HepG2 (cell line): ENCODE measurements around the gene TADA2B. TPM values are rescaled to one million over a fixed set of nuclear protein-coding genes. Genes with fewer than 3 reads are reported as not detected.

Experiments
- EHMT2 ChIP-seq: fragments of 200-600 bp; sonication (generic); IDR thresholded peaks from 2 replicates; pipeline ENCODE4 v1.7.0; 2017; ENCODE audit warnings: antibody characterized with exemption, low read depth, low read length, borderline replicate concordance
- JUN ChIP-seq: sonication (generic); formaldehyde crosslinking; IDR thresholded peaks from 2 replicates; pipeline ENCODE4 v1.4.0; 2020; ENCODE audit warnings: mild to moderate bottlenecking, missing genetic modification reagents
- KAT2B ChIP-seq: fragments of 150-350 bp; IDR thresholded peaks from 2 replicates; pipeline ENCODE4 v1.6.1; 2014; ENCODE audit warnings: low read depth, low read length, borderline replicate concordance
- NR2F1 ChIP-seq, 2 experiments: fragments of 450-650 bp in 1 of 2; formaldehyde crosslinking in 1 of 2; IDR thresholded peaks; 2 replicates each; pipeline versions ENCODE4 v1.5.0 to v1.6.1; 2016 to 2020; ENCODE audit warnings: mild to moderate bottlenecking in 1 of 2, missing compliant biosample characterization in 1 of 2, missing genetic modification reagents in 1 of 2, moderate library complexity in 1 of 2
- PAWR ChIP-seq: sonication (generic); formaldehyde crosslinking; IDR thresholded peaks from 2 replicates; pipeline ENCODE4 v1.4.0; 2020; ENCODE audit warnings: missing genetic modification reagents, mild to moderate bottlenecking, borderline replicate concordance
- PLRG1 ChIP-seq: fragments of 450-650 bp; conservative IDR thresholded peaks from 2 replicates; pipeline ENCODE4 v1.6.1; 2016
- RAD21 ChIP-seq: fragments of 450-650 bp; formaldehyde crosslinking; IDR thresholded peaks from 2 replicates; pipeline ENCODE4 v1.5.0; 2020; ENCODE audit warnings: mild to moderate bottlenecking
- SMAD1 ChIP-seq: sonication (generic); formaldehyde crosslinking; IDR thresholded peaks from 2 replicates; pipeline ENCODE4 v1.4.0; 2020; ENCODE audit warnings: missing genetic modification reagents, low read depth, mild to moderate bottlenecking, borderline replicate concordance
- ZNF292 ChIP-seq: sonication (generic); formaldehyde crosslinking; IDR thresholded peaks from 2 replicates; pipeline ENCODE4 v1.8.1; 2022; ENCODE audit warnings: mild to moderate bottlenecking, low read depth, missing genetic modification reagents, borderline replicate concordance
- ZNF570 ChIP-seq: sonication (generic); formaldehyde crosslinking; IDR thresholded peaks from 2 replicates; pipeline ENCODE4 v1.4.0; 2020; ENCODE audit warnings: mild to moderate bottlenecking, missing genetic modification reagents, borderline replicate concordance
- ZNF775 ChIP-seq: sonication (generic); formaldehyde crosslinking; IDR thresholded peaks from 2 replicates; pipeline ENCODE4 v1.4.0; 2020; ENCODE audit warnings: missing genetic modification reagents, mild to moderate bottlenecking, moderate library complexity, borderline replicate concordance
- ZNF776 ChIP-seq: sonication (generic); formaldehyde crosslinking; IDR thresholded peaks from 2 replicates; pipeline ENCODE4 v1.4.0; 2020; ENCODE audit warnings: mild to moderate bottlenecking, missing genetic modification reagents
- ZNF790 ChIP-seq: sonication (generic); formaldehyde crosslinking; IDR thresholded peaks from 2 replicates; pipeline ENCODE4 v1.8.0; 2022; ENCODE audit warnings: missing genetic modification reagents, mild to moderate bottlenecking, borderline replicate concordance
- ZZZ3 ChIP-seq: sonication (generic); formaldehyde crosslinking; IDR thresholded peaks from 2 replicates; pipeline ENCODE4 v1.4.0; 2020; ENCODE audit warnings: missing genetic modification reagents, mild to moderate bottlenecking, borderline replicate concordance
- polyA plus RNA-seq, 8 experiments: library from polyadenylated mRNA; depleted of rRNA in 3 of 8; stranded (reverse) in 7 of 8; unstranded in 1 of 8; fragments of >200 nt; fragmentation: Illumina TruSeq in 4 of 8; extraction: Trizol in 4 of 8; gene quantifications; 2 replicates each; pipeline versions ENCODE4 v1.2.1 to v1.2.3, GENCODE V29; 2011 to 2016; ENCODE audit warnings: low read depth in 4 of 8, missing spikeins in 1 of 8, mixed read lengths in 1 of 8; ENCODE audit not compliant: insufficient read depth in 1 of 8
- total RNA-seq, 5 experiments: library from RNA; depleted of rRNA; stranded (reverse); fragments of >200 nt; fragmentation: Illumina TruSeq; extraction: Trizol; gene quantifications; 2 replicates each; pipeline ENCODE4 v1.2.3, GENCODE V29; 2016; ENCODE audit warnings: low read depth in 1 of 5
- TF ChIP-seq, protein P1 (sequence below), 2 experiments: fragments of 450-650 bp in 1 of 2; sonication (generic) in 1 of 2; formaldehyde crosslinking in 1 of 2; IDR thresholded peaks; 2 replicates each; pipeline versions ENCODE4 v1.6.1 to v1.8.0; 2016 to 2022; ENCODE audit warnings: antibody characterized with exemption in 1 of 2, mild to moderate bottlenecking in 1 of 2, missing genetic modification reagents in 1 of 2
- TF ChIP-seq, protein P2 (sequence below): sonication (generic); formaldehyde crosslinking; IDR thresholded peaks from 2 replicates; pipeline ENCODE4 v1.8.0; 2022; ENCODE audit warnings: mild to moderate bottlenecking, missing genetic modification reagents, moderate library complexity
- TF ChIP-seq, protein P3 (sequence below): sonication (generic); formaldehyde crosslinking; IDR thresholded peaks from 2 replicates; pipeline ENCODE4 v1.8.1; 2023; ENCODE audit warnings: missing genetic modification reagents, inconsistent platforms, borderline replicate concordance

Gene TADA2B
- total and polyA plus RNA-seq, 2 of the 13 experiments (the other 11 are each of a cell fraction or from before 2014, with no cell fraction given) = 4.6 to 8.9 TPM

DNA sequence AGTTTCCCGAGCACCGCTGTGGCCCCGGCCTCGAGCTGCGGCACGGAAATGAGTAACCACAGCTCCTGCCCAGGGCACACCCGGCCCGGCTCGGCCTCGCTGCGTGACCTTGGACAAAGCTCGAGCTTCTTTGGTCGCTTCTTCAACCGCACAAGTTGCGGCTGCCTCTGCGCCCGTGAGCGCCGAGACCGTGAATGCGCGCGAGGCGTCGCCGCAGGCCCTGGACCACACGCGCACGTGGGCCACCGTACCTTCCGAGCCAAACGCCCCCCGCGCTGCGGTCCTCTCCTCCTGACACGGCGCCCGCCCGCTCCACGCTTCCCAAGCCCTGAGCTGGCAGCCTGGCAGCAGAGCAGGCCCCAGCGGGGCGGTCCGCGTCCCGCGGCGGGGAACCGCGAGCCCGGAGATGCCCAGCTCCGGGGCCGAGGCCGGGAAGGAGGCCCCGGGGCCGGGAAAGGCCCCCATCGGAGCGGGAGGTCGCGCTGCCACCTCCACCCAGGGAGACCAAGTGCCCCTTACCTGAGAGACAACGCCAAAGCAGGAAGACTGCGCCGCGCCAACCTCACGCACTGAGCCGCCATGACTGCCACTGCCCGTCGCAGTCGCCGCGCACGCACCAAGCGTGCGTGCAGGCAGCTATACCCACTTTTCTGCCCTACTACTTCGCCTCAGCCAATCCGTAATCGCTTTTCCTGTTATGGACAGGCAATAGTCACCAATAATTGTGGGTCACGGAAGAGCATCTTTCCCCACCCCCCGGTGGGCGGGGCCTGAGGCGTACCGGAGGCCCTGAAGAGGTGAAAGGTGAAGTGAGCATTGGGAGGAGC is 24.5 kb downstream of the TADA2B start, which contains the start of gene GRPEL1 (continued):
- TF ChIP-seq, protein P1, sequence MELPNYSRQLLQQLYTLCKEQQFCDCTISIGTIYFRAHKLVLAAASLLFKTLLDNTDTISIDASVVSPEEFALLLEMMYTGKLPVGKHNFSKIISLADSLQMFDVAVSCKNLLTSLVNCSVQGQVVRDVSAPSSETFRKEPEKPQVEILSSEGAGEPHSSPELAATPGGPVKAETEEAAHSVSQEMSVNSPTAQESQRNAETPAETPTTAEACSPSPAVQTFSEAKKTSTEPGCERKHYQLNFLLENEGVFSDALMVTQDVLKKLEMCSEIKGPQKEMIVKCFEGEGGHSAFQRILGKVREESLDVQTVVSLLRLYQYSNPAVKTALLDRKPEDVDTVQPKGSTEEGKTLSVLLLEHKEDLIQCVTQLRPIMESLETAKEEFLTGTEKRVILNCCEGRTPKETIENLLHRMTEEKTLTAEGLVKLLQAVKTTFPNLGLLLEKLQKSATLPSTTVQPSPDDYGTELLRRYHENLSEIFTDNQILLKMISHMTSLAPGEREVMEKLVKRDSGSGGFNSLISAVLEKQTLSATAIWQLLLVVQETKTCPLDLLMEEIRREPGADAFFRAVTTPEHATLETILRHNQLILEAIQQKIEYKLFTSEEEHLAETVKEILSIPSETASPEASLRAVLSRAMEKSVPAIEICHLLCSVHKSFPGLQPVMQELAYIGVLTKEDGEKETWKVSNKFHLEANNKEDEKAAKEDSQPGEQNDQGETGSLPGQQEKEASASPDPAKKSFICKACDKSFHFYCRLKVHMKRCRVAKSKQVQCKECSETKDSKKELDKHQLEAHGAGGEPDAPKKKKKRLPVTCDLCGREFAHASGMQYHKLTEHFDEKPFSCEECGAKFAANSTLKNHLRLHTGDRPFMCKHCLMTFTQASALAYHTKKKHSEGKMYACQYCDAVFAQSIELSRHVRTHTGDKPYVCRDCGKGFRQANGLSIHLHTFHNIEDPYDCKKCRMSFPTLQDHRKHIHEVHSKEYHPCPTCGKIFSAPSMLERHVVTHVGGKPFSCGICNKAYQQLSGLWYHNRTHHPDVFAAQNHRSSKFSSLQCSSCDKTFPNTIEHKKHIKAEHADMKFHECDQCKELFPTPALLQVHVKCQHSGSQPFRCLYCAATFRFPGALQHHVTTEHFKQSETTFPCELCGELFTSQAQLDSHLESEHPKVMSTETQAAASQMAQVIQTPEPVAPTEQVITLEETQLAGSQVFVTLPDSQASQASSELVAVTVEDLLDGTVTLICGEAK (IDR thresholded peaks at IDR 0.05) = no peak
- TF ChIP-seq, protein P1 (CRISPR knock-in tag; IDR thresholded peaks at IDR 0.05) = peak; percentile 89
- TF ChIP-seq ZNF790 (CRISPR knock-in tag) (peak; percentile 67; the same call in 1 of the 2 replicates), NR2F1 (CRISPR knock-in tag; IDR thresholded peaks at IDR 0.05) (peak; percentile 41 to 58; a peak in 2 of 4 replicates), EHMT2 (no peak), ZNF776 (peak; percentile 64; the same call in 1 of the 2 replicates), ZNF570 (0 out of 2 replicates have a peak, but pooled peaks have one; percentile 25), ZNF775 (CRISPR knock-in tag) (peak; percentile 86; the same call in 1 of the 2 replicates), JUN (CRISPR knock-in tag) (peak; percentile 69), ZZZ3 (CRISPR knock-in tag) (0 out of 2 replicates have a peak, but pooled peaks have one; percentile 44), KAT2B (no peak), PLRG1 (no peak), PAWR (peak; percentile 65; the same call in 1 of the 2 replicates), RAD21 (CRISPR knock-in tag) (peak; percentile 19; the same call in 1 of the 2 replicates), ZNF292 (CRISPR knock-in tag) (no peak), SMAD1 (CRISPR knock-in tag) (peak; percentile 81)
- TF ChIP-seq, protein P2, sequence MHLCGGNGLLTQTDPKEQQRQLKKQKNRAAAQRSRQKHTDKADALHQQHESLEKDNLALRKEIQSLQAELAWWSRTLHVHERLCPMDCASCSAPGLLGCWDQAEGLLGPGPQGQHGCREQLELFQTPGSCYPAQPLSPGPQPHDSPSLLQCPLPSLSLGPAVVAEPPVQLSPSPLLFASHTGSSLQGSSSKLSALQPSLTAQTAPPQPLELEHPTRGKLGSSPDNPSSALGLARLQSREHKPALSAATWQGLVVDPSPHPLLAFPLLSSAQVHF = no peak
- TF ChIP-seq, protein P3, sequence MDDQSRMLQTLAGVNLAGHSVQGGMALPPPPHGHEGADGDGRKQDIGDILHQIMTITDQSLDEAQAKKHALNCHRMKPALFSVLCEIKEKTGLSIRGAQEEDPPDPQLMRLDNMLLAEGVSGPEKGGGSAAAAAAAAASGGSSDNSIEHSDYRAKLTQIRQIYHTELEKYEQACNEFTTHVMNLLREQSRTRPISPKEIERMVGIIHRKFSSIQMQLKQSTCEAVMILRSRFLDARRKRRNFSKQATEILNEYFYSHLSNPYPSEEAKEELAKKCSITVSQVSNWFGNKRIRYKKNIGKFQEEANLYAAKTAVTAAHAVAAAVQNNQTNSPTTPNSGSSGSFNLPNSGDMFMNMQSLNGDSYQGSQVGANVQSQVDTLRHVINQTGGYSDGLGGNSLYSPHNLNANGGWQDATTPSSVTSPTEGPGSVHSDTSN = peak; percentile 85; the same call in 1 of the 2 replicates
